H1 (cell line): ENCODE data around the gene ZNF184. TPM values are rescaled to one million over a fixed set of nuclear protein-coding genes. Genes with fewer than 3 reads are reported as not detected.
A peak's percentile ranks its signal among the peaks of the same experiment; 100 is the strongest.

ENCODE experiments used
- CTCF ChIA-PET: fragments of 300-600 bp; sonication (Branson Sonifier 250); formaldehyde crosslinking; loops from one replicate; lab custom pipeline; 2021; ENCODE audit not compliant: partially characterized antibody; lab: Charles Lee
- POLR2A ChIA-PET: fragments of 300-600 bp; sonication (Branson Sonifier 250); formaldehyde crosslinking; loops from one replicate; lab custom pipeline; 2021; ENCODE audit warnings: inconsistent platforms; ENCODE audit not compliant: partially characterized antibody; lab: Charles Lee
- DNase-seq, 2 experiments: peaks; one replicate each; pipeline versions ENCODE4 v3.0.0 to v3.0.0-alpha.2; 2010 to 2022; ENCODE audit warnings: low spot score in 2 of 2, low read depth in 1 of 2, mixed read lengths in 1 of 2
- FAIRE-seq: peaks from 2 replicates; lab custom pipeline; 2011; peaks lifted over from hg19 to GRCh38; lab: Jason Lieb, UNC
- H2AFZ ChIP-seq: 2 replicates; pipeline ENCODE4 v1.8.1; 2012; ENCODE audit warnings: low read length, inconsistent platforms
- H2AK5ac ChIP-seq: 2 replicates; pipeline ENCODE4 v1.6.1; 2013; ENCODE audit warnings: low read depth, low read length
- H2BK120ac ChIP-seq: replicated peaks from 2 replicates; pipeline ENCODE3; 2013; ENCODE audit warnings: low read depth, low read length, inconsistent platforms
- H2BK12ac ChIP-seq: 2 replicates; pipeline ENCODE4 v1.6.1; 2013; ENCODE audit warnings: low read depth, low read length
- H2BK15ac ChIP-seq: 2 replicates; pipeline ENCODE4 v1.6.1; 2013; ENCODE audit warnings: low read length
- H2BK20ac ChIP-seq: 2 replicates; pipeline ENCODE4 v1.6.1; 2013; ENCODE audit warnings: low read length
- H2BK5ac ChIP-seq: 2 replicates; pipeline ENCODE4 v1.6.1; 2013; ENCODE audit warnings: low read depth, low read length
- H3K14ac ChIP-seq: 2 replicates; pipeline ENCODE4 v1.6.1; 2013; ENCODE audit warnings: inconsistent platforms; ENCODE audit not compliant: insufficient read length
- H3K18ac ChIP-seq: 2 replicates; pipeline ENCODE4 v1.6.1; 2013; ENCODE audit warnings: low read length; ENCODE audit errors: extremely low read depth
- H3K23ac ChIP-seq: 2 replicates; pipeline ENCODE4 v1.6.1; 2013; ENCODE audit warnings: inconsistent platforms; ENCODE audit not compliant: insufficient read length
- H3K23me2 ChIP-seq: 2 replicates; pipeline ENCODE4 v1.6.1; 2013; ENCODE audit warnings: low read depth, low read length
- H3K27ac ChIP-seq: 2 replicates; pipeline ENCODE4 v1.6.1; 2011; ENCODE audit warnings: low read depth, low read length, inconsistent platforms
- H3K27me3 ChIP-seq, 4 experiments: replicated peaks in 1 of 4; 1 replicate in 1 of 4; 2 replicates in 3 of 4; pipeline versions ENCODE4 v1.6.1 to v1.8.1; 2011 to 2013; ENCODE audit warnings: low read length in 3 of 4, mild to moderate bottlenecking in 3 of 4, inconsistent platforms in 2 of 4, mixed read lengths in 2 of 4, moderate library complexity in 1 of 4; ENCODE audit not compliant: control insufficient read depth in 3 of 4, insufficient read depth in 3 of 4; ENCODE audit errors: extremely low read depth in 1 of 4
- H3K36me3 ChIP-seq, 4 experiments: 2 replicates each; pipeline versions ENCODE4 v1.6.1 to v1.8.1; 2011 to 2013; ENCODE audit warnings: mild to moderate bottlenecking in 4 of 4, low read length in 3 of 4, moderate library complexity in 2 of 4, control low read depth in 1 of 4, inconsistent platforms in 1 of 4; ENCODE audit not compliant: insufficient read depth in 4 of 4, control insufficient read depth in 2 of 4
- H3K4ac ChIP-seq: replicated peaks from 2 replicates; pipeline ENCODE3; 2013; ENCODE audit warnings: low read length, low read depth, mixed read lengths, inconsistent platforms; ENCODE audit not compliant: insufficient read length
- H3K4me1 ChIP-seq, 4 experiments: replicated peaks in 1 of 4; 1 replicate in 1 of 4; 2 replicates in 3 of 4; pipeline versions ENCODE4 v1.6.1 to v1.8.1; 2011 to 2013; ENCODE audit warnings: low read length in 3 of 4, inconsistent platforms in 2 of 4, mixed read lengths in 1 of 4; ENCODE audit not compliant: insufficient read depth in 4 of 4, control insufficient read depth in 3 of 4
- H3K4me2 ChIP-seq, 2 experiments: 2 replicates each; pipeline versions ENCODE4 v1.6.1 to v1.8.1; 2011 to 2013; ENCODE audit warnings: low read depth in 2 of 2, low read length in 2 of 2, control low read depth in 1 of 2, inconsistent platforms in 1 of 2, mild to moderate bottlenecking in 1 of 2; ENCODE audit not compliant: insufficient read depth in 1 of 2
- H3K4me3 ChIP-seq, 4 experiments: fragments of 200-600, 300-600 bp in 1 of 4; sonication (generic), shearing (Covaris generic), sonication (Bioruptor Twin) in 1 of 4; 2 replicates each; pipeline versions ENCODE4 v1.5.1 to v1.8.1; 2011 to 2016; ENCODE audit warnings: low read length in 4 of 4, low read depth in 3 of 4, control low read depth in 2 of 4, inconsistent platforms in 2 of 4, mild to moderate bottlenecking in 2 of 4, mixed read lengths in 1 of 4, moderate library complexity in 1 of 4; ENCODE audit not compliant: insufficient read depth in 2 of 4; ENCODE audit errors: extremely low read depth in 1 of 4
- H3K56ac ChIP-seq: replicated peaks from 2 replicates; pipeline ENCODE3; 2013; ENCODE audit warnings: low read depth, mild to moderate bottlenecking, mixed read lengths, low read length, inconsistent platforms; ENCODE audit not compliant: insufficient read length
- H3K79me1 ChIP-seq: 2 replicates; pipeline ENCODE4 v1.6.1; 2013; ENCODE audit warnings: low read depth, low read length, control low read depth
- H3K79me2 ChIP-seq, 2 experiments: 2 replicates each; pipeline versions ENCODE4 v1.6.1 to v1.8.1; 2012 to 2013; ENCODE audit warnings: low read length in 2 of 2, mild to moderate bottlenecking in 2 of 2, inconsistent platforms in 1 of 2; ENCODE audit not compliant: insufficient read depth in 2 of 2, control insufficient read depth in 1 of 2
- H3K9ac ChIP-seq, 4 experiments: replicated peaks in 1 of 4; 1 replicate in 1 of 4; 2 replicates in 3 of 4; pipeline versions ENCODE4 v1.6.1 to v1.8.1; 2011 to 2013; ENCODE audit warnings: low read depth in 3 of 4, low read length in 3 of 4, control low read depth in 2 of 4, mild to moderate bottlenecking in 2 of 4, moderate library complexity in 2 of 4, inconsistent platforms in 1 of 4; ENCODE audit errors: extremely low read depth in 1 of 4
- H3K9me3 ChIP-seq, 2 experiments: 2 replicates each; pipeline versions ENCODE4 v1.6.1 to v1.8.1; 2012 to 2013; ENCODE audit warnings: mild to moderate bottlenecking in 2 of 2, moderate library complexity in 2 of 2, control low read depth in 1 of 2, inconsistent platforms in 1 of 2, low read depth in 1 of 2, low read length in 1 of 2, mixed read lengths in 1 of 2; ENCODE audit not compliant: insufficient read depth in 2 of 2
- H4K20me1 ChIP-seq, 2 experiments: replicated peaks in 1 of 2; 2 replicates each; pipeline versions ENCODE3 to v1.8.1; 2011 to 2013; ENCODE audit warnings: inconsistent platforms in 2 of 2, low read length in 2 of 2, mild to moderate bottlenecking in 1 of 2; ENCODE audit not compliant: insufficient read depth in 2 of 2, control insufficient read depth in 1 of 2
- H4K5ac ChIP-seq: 2 replicates; pipeline ENCODE4 v1.6.1; 2013; ENCODE audit warnings: low read length, low read depth, mixed read lengths, inconsistent platforms; ENCODE audit not compliant: insufficient read length
- H4K8ac ChIP-seq: 2 replicates; pipeline ENCODE4 v1.8.0; 2013; ENCODE audit warnings: mild to moderate bottlenecking, moderate library complexity, low read length, inconsistent platforms; ENCODE audit not compliant: insufficient read depth; ENCODE audit errors: extremely low read depth
- H4K91ac ChIP-seq: replicated peaks from 2 replicates; pipeline ENCODE3; 2013; ENCODE audit warnings: low read length, mixed read lengths, inconsistent platforms; ENCODE audit not compliant: insufficient read length
- E2F6 ChIP-seq: IDR thresholded peaks from 2 replicates; pipeline ENCODE4 v1.6.1; 2012; ENCODE audit warnings: inconsistent platforms
- NRF1 ChIP-seq: IDR thresholded peaks from 2 replicates; pipeline ENCODE4 v1.6.1; 2011; ENCODE audit warnings: mild to moderate bottlenecking, low read depth, low read length, improper control_type of control experiment
- WGBS, 2 experiments: shearing (Covaris generic) in 1 of 2; methylation state at CpG; one replicate each; pipeline versions ENCODE4 v1.1.6 to v1.1.7; 2013 to 2015; ENCODE audit warnings: low lambda C conversion rate in 2 of 2, mixed read lengths in 2 of 2, inconsistent platforms in 1 of 2, low coverage in 1 of 2, missing lambda C conversion rate in 1 of 2; ENCODE audit not compliant: insufficient replicate concordance in 2 of 2, insufficient coverage in 1 of 2, insufficient read length in 1 of 2; ENCODE audit errors: extremely low coverage in 1 of 2, missing lambda C conversion rate in 1 of 2; 5-methylcytosine and 5-hydroxymethylcytosine counted together
- polyA plus RNA-seq, 7 experiments: library from polyadenylated mRNA; depleted of rRNA in 3 of 7; stranded (reverse) in 5 of 7; unstranded in 2 of 7; fragments of >200 nt in 5 of 7; fragments of 200-250 nt in 2 of 7; gene quantifications; 1 replicate in 5 of 7; 2 replicates in 1 of 7; 4 replicates in 1 of 7; pipeline versions ENCODE4 v1.2.1 to v1.2.3, GENCODE V29; 2011 to 2013; ENCODE audit warnings: missing spikeins in 2 of 7, mixed read lengths in 2 of 7
- total RNA-seq: library from RNA; stranded (reverse); fragmentation: NEBNext Ultra II Directional; extraction: Animal tissue kit (Norgen Biotek cat#: 25700); gene quantifications from 2 replicates; pipeline ENCODE4 v1.2.1, GENCODE V29; 2021

Gene ZNF184
- total and polyA plus RNA-seq, 2 of the 8 experiments (the other 6 are each of a cell fraction or from before 2014, with no cell fraction given) = 1.9 to 12.3 TPM

GRCh38 chr6:27514906-27515495, 42.1 kb upstream of the ZNF184 start:
- CTCF ChIA-PET = interaction anchor here (0.8 to 5.0 kb wide), 3 partner anchors 8 to 202 kb away, joined by 3 to 45 read pairs (median 3); no protein-coding TSS in a partner anchor
- peaks cover 2 to 8% (median 7%) of the 10 kb centered on the region in 4 experiments; a peak in 6 of 7 replicates for H3K27me3 ChIP-seq
- FAIRE-seq = no peak

More at GRCh38 chr6:27514906-27515495, 42.1 kb upstream of the ZNF184 start:
- H3K4me1 ChIP-seq = 0 out of 7 replicates have a peak, but pooled peaks cover 0 to 3% (median 0%) of the 10 kb centered on the region in 4 experiments
- H2BK20ac ChIP-seq = no peak overlapping the region
- no peak overlapping the region for H3K56ac ChIP-seq
- TF ChIP-seq E2F6 (0 out of 2 replicates have a peak, but pooled peaks have one; percentile 17), NRF1 (no peak)
- H4K5ac ChIP-seq = no peak overlapping the region
- no peak overlapping the region for H2AK5ac ChIP-seq
- peak overlapping the region; percentile 29 to 49 (median 39); a peak in 7 of 8 replicates for H3K4me3 ChIP-seq
- no peaks in the 10 kb centered on the region for H3K79me1 ChIP-seq
- H2BK15ac ChIP-seq = no peak overlapping the region
- no peak overlapping the region for H2BK12ac ChIP-seq
- peaks cover 5% of the 10 kb centered on the region; the same call in 1 of the 2 replicates for H3K23me2 ChIP-seq
- no peaks in the 10 kb centered on the region for H3K9me3 ChIP-seq
- no peak for DNase-seq
- H4K20me1 ChIP-seq = no peaks in the 10 kb centered on the region
- H3K9ac ChIP-seq = no peak overlapping the region
- H3K27ac ChIP-seq = no peak overlapping the region
- WGBS, 2 experiments = 51% methylated on average over 28 of the region's 28 CpGs; no CpG with 5 or more reads in 1 of the 2 experiments
- H2BK120ac ChIP-seq = no peak overlapping the region
- H4K8ac ChIP-seq = no peak overlapping the region
- peak overlapping the region; percentile 87 for H2AFZ ChIP-seq
- H3K36me3 ChIP-seq = no peaks in the 10 kb centered on the region
- no peak overlapping the region for H2BK5ac ChIP-seq
- H3K4ac ChIP-seq = no peak overlapping the region
- POLR2A ChIA-PET = no interaction called here
- H3K18ac ChIP-seq = no peak overlapping the region
- no peak overlapping the region for H3K14ac ChIP-seq
- no peak overlapping the region for H3K23ac ChIP-seq
- H3K79me2 ChIP-seq = no peaks in the 10 kb centered on the region
- H3K4me2 ChIP-seq = peak overlapping the region; percentile 75 to 87
- no peak overlapping the region for H4K91ac ChIP-seq
